NCI-H526 treated with DMSO at 0.1 percent for 48 hours (cell line): ENCODE data around the gene ERICH3.

Source experiments
- DNase-seq: peaks from one replicate; lab custom pipeline; 2025; lab: John Stamatoyannopoulos, UW

ERICH3 gene

DNA sequence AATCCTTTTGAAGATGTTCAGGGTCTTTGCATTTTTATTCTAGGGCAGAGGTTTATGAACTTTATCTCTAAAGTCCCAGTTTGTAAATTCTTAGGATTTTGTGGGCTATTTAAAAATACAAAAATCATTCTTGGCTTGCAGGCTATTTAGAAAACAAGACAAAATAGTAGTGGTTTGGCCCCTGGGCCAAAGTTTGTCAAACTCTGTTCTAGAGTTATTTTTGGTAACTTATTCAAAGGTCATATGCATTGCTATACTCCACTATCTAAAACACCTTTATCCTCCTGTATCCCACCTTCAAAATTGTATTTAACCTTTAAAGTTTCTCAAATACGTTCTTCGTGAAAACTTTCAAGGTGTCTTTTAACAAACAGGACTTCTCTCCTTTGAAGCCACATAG, 85.7 kb downstream of the ERICH3 start:
- no peak for DNase-seq

DNA sequence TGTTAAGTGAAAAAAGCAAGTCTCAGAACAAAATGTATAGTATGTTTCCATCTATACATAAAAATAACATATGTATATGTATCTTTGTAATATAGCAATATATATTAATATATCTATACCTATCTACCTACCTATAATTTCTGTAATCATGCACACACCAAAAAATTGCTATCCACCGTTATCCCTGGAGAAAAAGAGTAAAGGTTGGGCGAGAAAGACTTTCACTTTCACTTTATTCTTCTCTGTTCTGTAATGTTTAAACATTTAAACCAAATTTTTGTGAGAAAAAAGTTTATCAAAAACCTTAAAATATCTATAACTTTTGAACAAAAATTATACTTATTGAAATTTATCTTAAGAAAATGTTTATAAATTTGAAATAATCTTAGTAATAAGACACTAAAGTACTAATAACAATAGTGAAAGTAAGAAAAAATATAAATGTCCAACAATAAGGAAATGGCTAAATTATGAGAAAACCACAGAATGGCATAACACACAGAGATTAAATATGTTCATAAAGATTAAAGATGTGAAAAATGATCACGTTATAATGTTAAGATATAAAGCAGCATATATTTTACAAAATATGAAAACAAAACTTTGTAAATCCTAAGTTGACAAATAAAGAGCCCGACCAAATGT, 87.2 kb downstream of the ERICH3 start:
- no peak for DNase-seq

DNA sequence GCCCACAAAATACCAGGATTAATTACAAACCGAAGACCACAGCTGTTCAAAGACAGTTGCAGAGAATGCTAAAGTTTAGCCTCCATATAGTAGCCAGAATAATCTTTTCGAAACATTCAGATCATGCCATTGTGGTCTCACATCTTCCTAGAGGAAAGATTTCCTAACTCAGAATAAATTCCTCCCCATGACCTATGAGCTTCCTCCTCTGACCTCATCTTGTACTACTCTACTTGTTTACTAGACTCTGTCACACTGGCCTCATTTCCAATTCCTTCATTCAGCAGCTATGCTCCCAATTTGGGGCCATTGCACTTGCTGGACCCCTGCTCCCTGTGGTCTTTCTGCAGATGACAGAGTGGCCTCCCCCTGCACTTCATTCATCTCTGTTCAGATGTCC, 89.4 kb downstream of the ERICH3 start:
- DNase-seq = no peak

DNA sequence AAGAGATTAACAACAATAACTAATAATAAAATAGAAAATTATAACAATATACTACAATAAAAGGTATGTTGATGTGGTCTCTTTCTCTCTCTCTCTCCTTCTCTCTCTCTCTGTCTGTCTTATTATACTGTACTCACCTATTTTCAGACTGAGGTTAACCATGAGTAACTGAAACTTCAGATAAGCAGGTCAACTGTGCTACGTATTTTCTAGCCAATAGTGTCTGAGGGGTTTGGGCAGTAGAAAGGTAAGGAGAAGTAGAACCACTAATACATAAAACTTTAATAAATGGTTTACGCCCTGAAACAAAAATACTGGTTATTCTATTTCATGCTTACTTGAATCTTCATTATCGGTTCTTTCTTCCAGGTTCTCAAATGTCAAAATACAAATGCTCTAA, 90.2 kb downstream of the ERICH3 start:
- DNase-seq = no peak

DNA sequence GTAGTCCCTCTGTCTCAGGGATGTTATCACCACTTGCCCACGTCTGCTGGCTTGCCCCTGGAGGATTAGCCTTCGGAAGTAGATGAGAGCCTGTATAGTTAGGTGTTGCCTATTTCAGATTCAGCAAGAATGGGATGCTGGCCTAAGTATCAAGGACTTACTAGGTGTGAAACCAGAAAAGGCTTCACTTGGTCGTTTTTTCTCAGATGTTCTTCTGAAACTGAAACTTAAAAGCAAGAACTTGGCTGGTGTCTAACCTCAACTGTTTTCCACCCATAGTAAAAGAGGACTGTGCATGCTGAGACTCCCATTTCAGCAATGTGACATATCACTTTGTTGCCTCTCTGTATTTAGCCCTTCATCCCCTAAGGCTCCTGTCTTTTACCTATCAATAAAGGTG, 94.2 kb downstream of the ERICH3 start:
- DNase-seq = no peak

DNA sequence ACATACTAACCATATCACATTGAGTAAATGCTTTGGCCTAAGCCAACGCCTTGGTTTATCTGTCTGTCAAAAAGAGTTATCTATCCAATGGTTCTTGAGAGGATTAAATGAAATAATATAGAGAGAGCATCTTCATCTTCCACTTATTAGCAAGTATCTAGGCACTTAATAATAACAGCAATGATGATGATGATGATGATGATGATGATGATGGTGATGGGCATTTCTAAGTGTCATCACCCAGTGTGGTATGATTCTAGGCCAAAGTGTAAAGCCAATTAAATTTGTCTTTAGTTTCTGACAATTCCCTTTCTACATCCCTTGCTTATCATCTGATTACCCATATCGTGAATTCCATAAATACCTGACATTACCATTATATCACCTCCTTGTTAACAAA, 95.5 kb downstream of the ERICH3 start:
- no peak for DNase-seq

DNA sequence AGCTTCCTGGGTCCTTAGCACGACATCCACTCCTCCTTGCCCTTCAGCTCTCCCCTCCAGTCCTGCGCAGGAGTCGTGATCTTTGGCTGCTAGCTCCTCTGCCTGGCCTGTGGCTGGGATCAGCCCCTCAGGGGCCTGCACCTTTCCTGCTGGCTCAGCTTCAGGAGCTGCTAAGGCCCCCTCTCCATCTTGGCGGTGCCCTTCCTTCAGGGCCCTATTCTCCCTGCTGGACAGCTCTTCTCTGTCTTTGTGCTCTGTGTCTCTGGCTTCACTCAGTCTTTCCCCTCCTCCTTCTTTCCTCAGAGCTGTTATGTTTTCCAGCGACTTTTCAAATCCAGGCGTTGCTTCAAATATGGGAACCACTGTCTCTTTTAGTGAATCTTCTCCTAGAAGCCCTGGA, 101.7 kb downstream of the ERICH3 start:
- no peak for DNase-seq

DNA sequence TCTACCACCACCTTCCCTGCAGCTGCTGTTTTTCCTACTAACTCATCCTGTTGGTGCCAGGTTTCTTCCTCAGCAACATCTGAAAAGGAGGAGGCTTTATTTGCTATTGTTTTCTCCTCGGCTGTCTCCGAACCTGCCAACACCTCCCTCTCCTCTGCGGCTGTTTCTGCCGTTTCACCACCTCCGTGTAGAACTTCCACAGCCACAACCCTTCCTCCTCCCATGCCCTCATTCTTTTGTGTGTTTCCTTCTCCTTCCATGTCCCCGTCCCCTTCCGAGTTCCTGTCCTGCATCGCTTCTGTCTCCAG, 102.1 kb downstream of the ERICH3 start:
- no peak for DNase-seq

DNA sequence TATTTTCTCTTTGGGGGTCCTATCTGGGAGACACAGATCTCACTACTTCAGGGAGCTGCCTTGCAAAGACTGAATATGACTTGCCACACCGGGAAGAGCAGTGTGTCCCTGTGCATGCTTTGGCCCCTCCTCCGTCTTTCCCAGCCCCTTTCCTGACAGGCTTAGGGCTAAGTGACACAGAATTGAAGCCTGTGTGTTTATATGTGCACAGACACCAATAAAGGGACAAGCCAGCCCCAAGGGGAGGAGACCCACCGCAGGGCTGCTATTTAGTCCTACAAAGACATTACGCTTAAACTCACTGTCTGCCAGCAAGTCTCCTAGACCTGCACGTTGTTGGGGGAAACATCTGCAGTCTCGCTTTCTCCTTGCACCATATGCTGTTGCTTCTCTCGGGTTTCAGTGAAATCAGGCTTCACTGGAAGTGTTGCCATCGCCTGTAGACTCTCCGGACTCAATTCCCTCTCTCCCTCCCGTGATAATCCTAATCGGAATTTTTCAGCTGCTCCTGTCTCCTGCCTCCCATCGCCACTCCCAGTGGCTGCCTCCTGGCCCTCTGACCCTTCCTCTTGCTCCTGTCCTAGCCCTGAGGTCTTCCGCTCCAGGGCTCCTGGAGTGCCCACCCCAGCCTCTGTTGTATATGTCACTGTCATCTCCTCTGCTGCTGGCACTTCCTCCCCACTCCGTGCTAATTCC, 102.6 kb downstream of the ERICH3 start:
- DNase-seq = no peak

DNA sequence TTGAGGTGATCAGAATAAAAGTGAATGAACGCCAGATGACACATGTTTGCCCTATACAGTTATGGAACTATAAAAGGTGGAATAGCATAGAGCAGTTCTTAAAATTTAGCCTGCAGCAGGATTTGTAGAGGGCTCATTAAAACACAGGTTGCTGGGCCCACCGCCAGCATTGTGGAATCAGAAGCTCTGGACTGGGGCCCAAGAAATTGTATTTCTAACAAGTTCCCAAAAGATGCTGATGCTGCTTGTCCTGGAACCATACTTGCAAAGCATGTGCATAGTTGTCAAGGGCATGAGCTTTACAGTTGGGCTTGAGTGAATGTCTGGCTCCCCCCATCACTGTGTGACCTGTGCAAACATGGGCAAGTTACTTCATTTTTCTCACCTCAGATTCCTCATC, 123.7 kb downstream of the ERICH3 start:
- no peak for DNase-seq

DNA sequence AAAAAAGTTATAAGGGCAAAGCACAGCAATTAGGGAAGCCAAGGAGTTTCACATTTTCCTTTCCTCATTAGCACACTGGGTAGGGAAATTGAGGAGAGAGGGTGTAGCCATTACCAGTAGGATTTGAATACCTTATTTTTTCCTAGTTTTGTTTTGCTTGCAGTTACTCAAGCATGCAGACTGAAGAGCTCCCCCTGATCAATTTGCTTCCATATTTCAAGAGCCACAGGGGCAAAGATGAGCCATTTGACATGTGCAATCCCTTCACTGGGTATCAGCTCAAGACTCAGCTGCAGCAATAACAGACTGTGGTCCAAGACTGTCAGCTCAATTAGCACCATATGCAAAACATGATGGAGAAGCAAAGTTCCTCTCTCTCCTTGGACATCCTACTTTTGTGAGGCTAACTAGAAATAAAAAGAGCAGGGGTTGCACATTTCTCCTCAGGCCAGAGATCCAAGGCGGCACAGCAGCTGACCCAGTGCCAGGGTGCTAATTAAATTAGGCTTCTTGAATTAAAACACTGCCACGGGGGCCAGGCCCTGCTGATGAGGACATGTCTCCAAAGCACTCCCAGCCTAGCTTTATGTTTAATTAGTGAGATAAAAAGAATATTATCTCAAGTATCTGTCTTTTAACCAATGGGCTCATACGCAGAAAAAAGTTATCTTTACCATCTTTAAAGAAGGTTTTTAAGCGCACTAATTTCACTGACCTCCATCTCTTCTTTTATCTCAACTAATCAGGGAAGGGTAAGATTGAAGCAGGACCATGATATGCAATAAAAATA, 124.4 kb downstream of the ERICH3 start:
- no peak for DNase-seq

DNA sequence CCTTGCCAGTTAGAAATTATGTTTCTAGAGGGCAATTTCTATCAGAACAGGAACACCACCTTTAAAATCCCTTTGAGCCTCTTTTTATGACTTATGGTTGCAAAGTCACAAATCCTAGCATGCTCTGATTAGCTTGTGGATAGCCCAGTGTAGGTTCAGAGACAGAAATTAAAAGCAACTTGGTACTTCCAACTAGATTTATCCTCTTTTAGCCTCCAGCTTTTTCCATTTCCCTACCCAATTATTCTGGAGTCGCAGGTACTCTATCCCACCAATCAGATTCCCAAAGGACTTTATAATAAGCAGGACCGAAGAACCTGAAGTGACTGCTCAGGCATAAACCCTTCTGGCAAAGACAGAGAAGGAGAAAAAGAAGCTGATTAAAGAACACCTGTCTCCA, 127.8 kb downstream of the ERICH3 start:
- no peak for DNase-seq

DNA sequence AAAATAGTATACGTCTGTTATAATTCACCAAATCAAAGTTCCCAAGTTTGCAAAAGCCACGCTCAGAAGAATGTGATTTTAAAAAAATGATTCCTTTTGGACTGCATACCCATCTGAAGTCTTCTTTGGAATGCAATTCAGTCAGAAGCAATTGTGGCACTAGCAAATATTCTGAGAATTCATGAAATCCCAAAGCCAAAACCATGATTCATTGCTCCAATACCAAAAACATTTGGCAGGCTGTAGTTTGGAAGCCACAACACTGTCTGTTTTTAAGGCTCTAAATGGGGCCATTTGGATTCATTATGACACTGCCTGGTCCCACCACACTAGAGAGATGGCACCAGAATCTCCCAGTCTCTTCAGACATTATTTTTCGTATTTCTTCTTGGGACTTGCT, 139.4 kb downstream of the ERICH3 start:
- DNase-seq = no peak

DNA sequence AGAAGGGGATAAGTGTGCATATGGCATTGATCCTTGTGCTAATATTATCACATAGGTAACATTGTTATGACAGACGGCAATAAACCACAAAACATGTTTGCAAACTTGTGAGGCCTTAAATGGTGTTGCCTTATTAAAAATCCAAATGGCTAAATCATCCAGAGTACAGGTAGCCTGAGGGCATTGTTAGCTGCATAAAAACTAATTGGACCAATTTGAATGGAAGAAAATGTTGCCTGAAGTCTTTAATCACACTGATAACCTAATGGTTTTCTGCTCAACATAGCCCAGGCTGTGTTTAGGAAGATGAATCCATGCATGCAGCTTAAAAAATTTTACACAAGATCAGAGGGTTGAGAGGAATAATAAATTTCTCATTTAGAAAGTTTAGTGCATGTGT, 141.8 kb downstream of the ERICH3 start:
- DNase-seq = no peak

DNA sequence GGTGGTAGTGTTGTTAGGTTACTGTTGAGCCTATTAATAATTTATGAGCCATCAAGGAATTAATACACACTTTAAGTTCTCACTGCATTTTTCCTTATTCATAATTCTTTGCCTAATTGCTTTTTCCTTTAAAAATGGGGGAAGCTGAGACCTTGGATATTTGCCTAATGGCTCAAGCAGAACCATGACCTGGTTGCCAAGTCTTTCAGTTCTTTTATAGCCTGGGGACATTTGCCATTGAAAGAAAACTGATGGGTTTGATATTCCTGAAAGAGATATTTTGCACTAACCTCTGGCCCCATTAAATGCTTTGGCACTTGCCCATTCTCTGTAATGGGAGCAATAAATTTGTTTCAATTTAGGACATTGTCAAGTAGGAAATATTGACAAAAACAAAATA, 142.7 kb downstream of the ERICH3 start:
- DNase-seq = no peak

DNA sequence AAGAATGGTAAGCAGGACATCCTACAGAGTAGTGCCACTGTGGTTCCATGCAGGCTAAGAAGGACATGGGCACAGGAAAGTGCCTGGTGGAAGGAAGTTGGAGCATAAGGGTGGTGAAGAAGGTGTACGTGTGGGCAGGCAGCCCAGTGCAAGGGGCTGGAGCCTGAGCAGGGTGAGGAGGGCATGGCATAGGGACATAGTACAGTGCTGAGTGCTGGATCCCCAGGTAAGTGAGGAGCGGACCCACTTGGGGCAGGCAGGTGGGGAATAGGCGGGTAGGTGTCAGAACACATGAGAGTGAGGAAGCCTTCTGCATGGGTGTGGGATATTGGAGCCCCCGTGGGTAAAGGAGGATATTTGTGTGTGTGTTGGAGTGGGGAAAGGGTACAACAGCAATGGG, 145.5 kb downstream of the ERICH3 start:
- no peak for DNase-seq

DNA sequence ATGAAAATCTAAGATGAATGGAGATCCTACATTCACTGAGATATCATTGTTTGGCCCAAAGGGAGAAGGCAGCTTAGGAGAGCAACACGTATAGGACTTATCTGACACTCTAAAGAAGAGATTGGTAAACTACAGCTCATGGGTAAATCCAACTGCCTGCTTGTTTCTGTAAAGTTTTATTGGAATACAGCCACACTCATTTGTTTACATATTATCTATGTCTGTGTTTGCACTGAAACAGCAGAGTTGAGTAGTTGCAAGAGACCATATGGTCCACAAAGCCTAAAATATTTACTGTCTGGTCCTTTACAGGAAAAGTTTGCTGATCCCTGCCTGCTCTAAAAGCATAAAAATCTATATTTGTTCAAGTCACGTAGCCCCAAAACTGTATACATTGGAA, 146.9 kb downstream of the ERICH3 start:
- DNase-seq = no peak

DNA sequence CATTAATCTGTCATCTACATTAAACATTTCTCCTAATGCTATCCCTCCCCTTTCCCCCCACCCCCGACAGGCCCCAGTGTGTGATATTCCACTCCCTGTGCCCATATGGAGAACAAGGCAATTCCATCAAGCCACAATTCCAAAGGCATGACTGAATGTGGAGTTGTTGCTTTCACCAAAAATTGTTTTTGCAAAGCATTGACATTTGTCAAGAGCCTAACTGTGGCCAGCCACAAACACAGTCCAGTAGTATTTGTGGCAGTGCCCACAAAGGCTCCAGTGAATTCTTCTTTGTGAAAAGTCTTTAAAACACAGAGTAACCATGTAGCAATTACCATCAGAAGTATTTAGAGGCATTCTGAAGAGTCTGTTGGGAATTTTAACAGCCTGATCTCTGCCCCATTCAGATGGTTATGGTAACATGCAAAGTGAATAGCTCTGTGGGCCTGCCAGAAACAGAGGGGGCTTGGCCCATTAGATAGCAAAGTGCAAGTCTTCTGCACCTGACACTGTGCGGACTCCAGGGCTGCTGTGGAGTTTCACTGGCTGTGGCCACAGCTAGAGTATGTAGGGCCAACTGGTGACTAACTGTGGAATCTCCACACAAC, 149.6 kb downstream of the ERICH3 start:
- no peak for DNase-seq

DNA sequence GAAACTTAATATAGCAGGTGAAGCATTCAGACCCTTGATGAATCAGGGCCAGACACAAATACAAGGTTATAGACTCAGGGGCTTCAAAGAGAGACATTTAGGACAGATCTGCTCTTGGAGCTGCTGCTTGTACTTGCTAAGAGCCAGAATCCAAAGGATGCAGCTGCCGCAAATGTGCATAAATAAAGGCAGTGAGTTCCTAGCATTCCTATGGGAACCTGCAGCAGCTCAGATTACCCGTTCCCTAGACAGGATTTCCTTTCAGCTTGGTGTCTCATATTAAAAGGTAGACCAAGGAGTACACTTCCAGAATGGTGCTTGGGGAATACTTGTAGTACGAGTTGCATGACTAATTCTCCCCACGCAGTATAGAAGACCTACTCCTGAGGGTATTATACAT, 151.4 kb downstream of the ERICH3 start:
- DNase-seq = no peak
